Stimulated activated CD8-positive, alpha-beta memory T cell treated with anti-CD3 and anti-CD28 coated beads, Interleukin-7, amount 100 ng/mL, for 4 hours (primary cell): ENCODE measurements around the gene DLD.
"Not testable (repeated sequence)": the region's sequence is repeated elsewhere in the genome, so short reads cannot be mapped to it uniquely, and the experiment has no call there.

ENCODE experiments used
- DNase-seq, 2 donors: peaks; one replicate each; pipeline ENCODE4 v3.0.0-alpha.2; 2020; ENCODE audit warnings: low read depth in 2 of 2

The DLD gene

DNA sequence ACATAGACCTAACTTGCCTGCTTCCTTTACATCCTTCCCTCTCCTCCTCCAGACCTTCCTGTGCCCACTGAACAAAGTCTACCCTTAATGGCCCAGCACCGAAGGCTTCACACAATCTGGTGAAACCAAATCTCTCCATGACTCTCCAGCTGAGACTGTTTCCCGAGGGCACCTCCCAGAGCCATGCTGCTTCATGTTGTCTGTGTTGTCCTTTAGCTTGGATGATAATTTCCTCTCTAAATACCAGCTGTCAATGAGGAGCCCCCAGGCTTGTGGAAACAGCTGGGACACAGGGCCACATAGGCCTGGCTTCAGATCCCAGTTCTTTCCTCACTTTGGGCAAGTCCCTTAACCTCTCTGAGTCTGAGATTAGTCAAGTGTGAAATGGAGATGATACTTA, 54.3 kb downstream of the DLD start:
- no peak for DNase-seq

DNA sequence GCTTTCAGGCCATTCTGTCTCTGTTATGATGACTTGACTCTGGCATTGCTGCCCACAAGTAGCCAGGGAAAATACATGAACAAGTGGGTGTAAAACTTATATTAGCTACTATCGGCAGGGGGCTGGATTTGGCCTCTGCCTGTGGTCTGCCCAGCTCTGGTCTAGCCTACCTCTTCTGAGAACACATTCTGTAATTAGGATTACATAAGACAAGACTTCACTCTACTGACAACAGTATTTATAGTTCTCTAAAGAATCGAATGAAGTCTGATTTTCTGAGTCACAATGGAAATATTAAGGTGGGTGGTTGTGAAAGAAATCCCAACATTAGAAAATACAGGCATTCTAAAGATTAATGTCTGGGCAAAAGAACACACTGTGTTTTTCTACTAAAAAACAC, 55.5 kb downstream of the DLD start:
- no peak for DNase-seq

GRCh38 chr7:107946881-107947280, 55.9 kb downstream of the DLD start:
- DNase-seq: no peak

DNA sequence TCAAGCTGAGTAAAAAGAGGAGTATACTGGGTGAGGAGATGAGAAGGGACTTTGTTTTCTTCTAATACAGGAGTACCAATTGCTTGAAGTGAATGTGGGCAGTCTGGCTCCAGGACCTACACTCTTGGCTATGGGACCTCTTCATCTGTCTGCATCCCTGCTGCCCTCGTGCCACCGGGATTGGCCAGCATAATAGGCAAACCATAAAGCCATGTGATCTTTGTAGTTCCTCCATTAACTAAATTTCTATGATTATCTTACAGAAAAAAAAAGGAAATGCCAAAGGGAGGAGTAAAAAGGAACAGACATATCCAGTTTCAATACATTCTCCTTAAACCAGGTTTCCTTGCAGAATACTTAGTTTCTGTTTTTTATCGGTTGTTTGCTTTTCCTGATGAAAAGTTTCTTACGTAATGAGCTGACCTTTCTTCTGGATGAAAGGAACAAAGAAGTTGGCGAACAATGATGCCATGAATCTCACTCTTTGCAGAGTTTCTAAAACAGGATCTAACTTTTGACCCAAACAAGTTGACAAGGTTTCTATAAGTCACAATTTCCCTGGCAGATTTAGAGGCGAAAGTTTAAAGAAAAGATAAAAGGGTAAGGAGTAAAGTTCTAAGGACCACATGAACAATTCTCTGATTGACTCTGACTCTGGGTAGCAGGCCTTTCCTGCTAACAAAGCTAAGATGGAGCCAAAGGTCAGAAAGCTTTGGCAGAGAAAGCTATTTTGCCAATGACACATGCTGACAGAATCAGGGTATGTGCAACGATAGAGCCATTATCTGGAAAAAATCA, 57.9 kb downstream of the DLD start:
- no peak for DNase-seq

- DNase-seq: no peak
Observed at GRCh38 chr7:107949443-107949935, 58.5 kb downstream of the DLD start.

DNA sequence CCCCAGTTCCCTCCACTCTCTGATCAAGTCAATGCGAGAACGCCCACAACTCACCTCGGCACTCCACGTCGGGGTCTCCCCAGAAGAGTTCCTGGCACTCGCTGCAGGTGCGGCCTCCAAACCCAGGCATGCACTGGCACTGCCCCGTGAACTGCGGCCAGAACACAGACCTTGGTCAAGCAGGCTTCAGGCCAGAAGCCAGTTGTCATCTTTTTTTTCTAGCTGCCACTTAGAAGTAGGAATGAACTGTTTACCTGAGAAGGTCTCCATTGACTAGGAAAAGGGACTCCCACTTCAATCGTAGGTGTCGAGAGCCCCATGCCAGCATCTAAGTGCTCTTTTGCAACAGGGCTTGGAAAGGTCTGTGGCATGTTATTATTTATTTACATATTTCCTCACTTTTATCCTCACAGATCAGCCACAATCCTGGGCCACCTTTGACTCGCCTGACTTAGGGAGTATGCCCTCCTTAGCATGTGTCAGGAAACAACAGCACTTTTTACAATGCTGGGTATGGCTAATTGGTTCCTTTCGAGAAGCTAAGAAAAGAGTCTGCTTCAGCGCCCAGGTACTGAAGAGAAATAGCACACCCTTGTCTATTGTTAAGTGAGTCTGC, 60.3 kb downstream of the DLD start:
- no peak for DNase-seq

DNA sequence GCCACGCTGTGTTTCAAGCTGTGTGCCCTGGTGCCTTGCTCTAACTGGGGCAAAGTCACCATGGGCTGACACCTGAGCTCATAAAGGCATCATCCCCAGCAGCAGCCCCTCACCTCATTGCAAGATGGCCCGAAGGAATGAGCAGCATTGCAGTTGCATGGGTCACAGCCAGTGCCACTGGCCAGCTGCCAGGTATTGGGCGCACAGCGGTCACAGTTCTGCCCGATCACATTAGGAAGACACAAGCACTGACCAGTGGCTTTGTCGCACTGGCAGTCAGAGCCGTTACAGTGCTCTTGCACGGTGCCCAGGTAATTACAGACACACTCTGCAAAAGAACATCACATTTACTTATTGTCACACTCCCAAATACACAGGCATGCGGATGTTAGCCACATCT, 60.9 kb downstream of the DLD start:
- no peak for DNase-seq

GRCh38 chr7:107953265-107953923, 62.4 kb downstream of the DLD start:
- DNase-seq: no peak

GRCh38 chr7:107953924-107954303, 62.9 kb downstream of the DLD start:
- DNase-seq: no peak

DNA sequence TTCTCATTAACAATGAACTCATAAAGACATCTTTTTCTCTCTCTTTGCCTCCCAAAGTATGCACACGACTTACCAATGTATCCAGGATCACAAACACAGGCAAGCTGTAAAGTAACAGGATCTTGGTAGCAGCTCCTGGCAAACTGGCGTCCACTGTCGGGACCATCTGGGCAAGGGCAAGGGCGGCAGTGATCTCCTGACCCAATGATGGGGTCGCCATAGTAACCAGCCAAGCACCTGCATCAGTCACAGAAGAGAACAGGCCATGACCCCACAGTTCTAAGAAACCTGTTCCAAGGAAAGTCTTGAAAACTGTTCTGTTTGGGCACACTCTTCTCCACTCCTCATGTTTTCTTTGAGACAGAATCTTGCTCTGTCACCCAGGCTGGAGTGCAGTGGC, 64.4 kb downstream of the DLD start:
- no peak for DNase-seq

- DNase-seq: not testable (repeated sequence)
Observed at GRCh38 chr7:107956950-107957349, 66.0 kb downstream of the DLD start.

- DNase-seq: no peak
Observed at GRCh38 chr7:107957436-107957835, 66.5 kb downstream of the DLD start.

- DNase-seq: no peak
Observed at GRCh38 chr7:107958764-107959526, 68.0 kb downstream of the DLD start.

DNA sequence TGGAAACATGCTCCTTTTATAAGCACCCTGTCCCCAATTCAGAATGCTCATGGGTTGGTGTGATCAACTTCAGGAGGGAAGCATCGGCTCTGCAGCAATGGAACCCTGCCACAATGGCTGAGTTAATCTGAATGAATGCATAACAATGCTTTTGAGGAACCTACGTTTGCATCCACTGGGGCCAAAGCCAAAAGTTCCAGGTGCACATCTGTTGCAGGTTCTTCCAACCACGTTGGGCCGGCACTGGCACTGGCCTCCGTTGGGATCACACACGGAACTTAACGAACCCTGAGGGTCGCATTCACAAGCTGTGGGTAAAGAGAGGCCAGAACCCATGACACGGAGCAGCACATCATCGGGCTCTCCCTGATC, 68.5 kb downstream of the DLD start:
- no peak for DNase-seq

DNA sequence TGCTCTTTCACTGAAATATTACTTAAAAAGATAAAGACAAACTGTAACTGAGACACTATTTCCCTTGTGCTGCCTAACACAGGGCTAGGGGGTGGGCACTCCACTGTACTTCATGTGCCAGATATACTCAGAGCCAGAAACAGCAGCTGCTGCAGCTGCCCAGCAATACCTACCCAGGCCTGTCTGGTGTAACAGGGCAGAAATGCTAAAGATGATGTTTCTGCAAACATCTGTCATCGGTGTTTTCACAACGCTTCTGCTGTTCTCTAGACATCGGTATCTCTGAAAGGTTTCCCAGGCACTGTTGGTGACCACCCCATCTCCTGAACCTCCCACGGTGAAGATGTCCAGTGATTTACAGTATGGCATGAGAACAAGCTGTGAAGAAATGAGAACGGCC, 69.3 kb downstream of the DLD start:
- DNase-seq: no peak

GRCh38 chr7:107961405-107961804, 70.4 kb downstream of the DLD start:
- no peak for DNase-seq

DNA sequence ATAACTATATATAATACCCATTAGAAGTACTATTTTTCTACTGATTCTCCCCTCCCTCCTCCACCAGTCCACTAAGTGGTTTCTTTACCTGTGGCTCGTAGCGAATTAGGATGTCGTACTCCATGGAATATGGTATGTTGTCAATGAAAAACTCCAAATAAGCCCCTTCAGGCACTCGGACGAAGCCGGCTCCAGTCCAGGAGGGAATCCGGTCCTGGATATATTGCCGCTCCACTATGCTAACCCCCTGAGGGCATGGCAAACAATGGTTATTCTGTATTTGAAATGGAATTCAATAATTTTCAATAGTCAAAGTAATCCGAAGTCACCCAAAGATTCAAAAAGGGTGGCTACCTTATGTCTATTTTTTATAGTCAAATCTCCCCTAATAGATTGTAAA, 71.8 kb downstream of the DLD start:
- no peak for DNase-seq

GRCh38 chr7:107964510-107964909, 73.5 kb downstream of the DLD start:
- no peak for DNase-seq

DNA sequence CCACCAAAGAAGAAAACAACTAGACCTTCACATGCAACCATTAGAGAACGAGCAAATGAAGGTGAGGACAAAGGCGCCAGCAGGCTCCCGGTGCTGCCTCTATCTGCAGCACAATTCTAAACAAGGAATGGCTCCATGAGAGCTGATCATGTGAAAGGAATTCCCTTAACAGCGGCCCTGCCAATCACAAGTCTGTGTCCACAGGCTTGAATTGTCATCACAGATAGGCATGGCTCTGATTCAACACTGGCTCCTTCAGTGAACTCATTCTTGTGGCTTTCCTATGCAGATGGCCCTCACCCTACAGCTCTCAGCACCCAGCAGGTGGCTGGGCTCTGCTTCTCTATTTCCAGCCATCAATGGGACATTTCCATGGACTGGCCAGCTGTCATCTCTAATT, 75.7 kb downstream of the DLD start:
- DNase-seq: no peak

- no peak for DNase-seq
Observed at GRCh38 chr7:107967420-107967819, 76.4 kb downstream of the DLD start.

DNA sequence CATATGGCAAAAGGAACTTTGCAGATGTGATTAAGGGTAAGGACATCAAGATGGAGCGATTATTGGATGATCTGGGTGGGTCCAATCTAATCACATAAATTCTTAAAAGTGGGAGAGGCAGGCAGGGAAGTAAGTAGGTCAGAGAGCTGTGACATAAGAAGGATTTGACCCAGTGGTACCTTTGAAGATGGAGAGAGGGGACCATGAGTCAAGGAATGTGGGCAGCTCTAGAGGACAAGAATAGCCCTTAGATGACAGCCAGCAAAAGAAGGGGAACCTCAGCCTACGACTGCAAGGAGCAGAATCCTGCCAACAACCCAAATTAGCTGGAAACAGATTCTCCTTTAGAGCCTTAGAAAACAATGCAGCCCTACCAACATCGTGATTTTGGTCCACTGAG, 77.5 kb downstream of the DLD start:
- DNase-seq: no peak

DNA sequence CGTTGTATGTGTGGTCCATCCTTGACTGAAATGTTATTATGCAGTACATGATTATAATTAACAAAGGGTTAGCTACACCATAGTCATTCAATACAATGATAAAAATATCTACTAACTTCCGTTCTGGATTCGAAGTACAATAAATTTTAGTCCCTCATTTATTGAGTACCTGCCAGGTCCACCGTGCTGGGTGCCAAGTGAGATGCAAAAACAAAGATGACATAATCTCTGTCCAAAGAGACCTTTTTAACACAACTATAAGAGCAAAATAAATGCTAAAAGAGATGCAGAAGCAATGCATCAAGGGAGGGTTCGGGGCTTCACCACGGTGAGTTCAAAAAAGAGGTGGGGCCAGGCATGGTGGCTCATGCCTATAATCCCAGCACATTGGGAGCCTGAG, 78.9 kb downstream of the DLD start:
- DNase-seq: no peak
